Activated T-helper 17 cell treated with anti-CD3 and anti-CD28 coated beads, Interleukin-2, amount 50 U/mL, for 72 hours (primary cell): ENCODE results near the gene RAB35. TPM values are rescaled to one million over a fixed set of nuclear protein-coding genes. Genes with fewer than 3 reads are reported as not detected.

ENCODE experiments used
- ATAC-seq: fragments of 150-1000 bp; cut with Tn5 transposase; replicated peaks from 2 replicates; pipeline ENCODE4 v1.10.0; 2021; ENCODE audit warnings: mild to moderate bottlenecking, moderate library complexity
- H3K27ac Mint-ChIP-seq: one replicate; pipeline ENCODE4 v1.8.0; 2022; ENCODE audit warnings: mixed read lengths
- H3K27me3 Mint-ChIP-seq: one replicate; pipeline ENCODE4 v1.8.0; 2022; ENCODE audit warnings: mixed read lengths
- H3K36me3 Mint-ChIP-seq: one replicate; pipeline ENCODE4 v1.8.0; 2022; ENCODE audit warnings: low read depth, mild to moderate bottlenecking, mixed read lengths
- H3K4me1 Mint-ChIP-seq: one replicate; pipeline ENCODE4 v1.8.0; 2022; ENCODE audit warnings: mixed read lengths
- H3K4me3 Mint-ChIP-seq: one replicate; pipeline ENCODE4 v1.8.0; 2022; ENCODE audit warnings: mild to moderate bottlenecking, mixed read lengths
- H3K9me3 Mint-ChIP-seq: one replicate; pipeline ENCODE4 v1.8.0; 2022; ENCODE audit warnings: mixed read lengths
- total RNA-seq, 2 donors: library from RNA; stranded (reverse); gene quantifications; one replicate each; pipeline ENCODE4 v1.2.3, GENCODE V29; 2022

Gene RAB35
- total RNA-seq, 2 donors from 2014 or later: 43.8 to 76.4 TPM

DNA sequence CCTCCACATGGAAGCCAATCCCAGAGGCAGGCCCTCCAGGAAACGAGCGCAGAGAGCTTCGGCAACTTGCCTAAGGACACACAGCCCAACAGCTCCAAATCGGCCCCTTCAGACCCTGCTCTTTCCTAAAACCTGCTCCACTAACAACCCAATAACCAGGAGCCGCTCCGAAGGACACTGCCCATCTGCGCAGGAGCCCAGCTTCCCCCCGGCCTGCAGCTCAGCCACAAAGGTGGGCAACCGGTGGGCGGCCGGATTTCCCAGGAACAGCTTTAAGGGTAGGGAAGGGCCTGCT, 13.6 kb downstream of the RAB35 start:
- H3K4me1 Mint-ChIP-seq: peaks cover 19% of the 10 kb centered on the region
- no peaks in the 10 kb centered on the region for H3K27me3 Mint-ChIP-seq
- H3K27ac Mint-ChIP-seq: no peak overlapping the region
- no peak overlapping the region for H3K4me3 Mint-ChIP-seq
- no peak for ATAC-seq
- no peaks in the 10 kb centered on the region for H3K9me3 Mint-ChIP-seq
- H3K36me3 Mint-ChIP-seq: peaks cover 94% of the 10 kb centered on the region

DNA sequence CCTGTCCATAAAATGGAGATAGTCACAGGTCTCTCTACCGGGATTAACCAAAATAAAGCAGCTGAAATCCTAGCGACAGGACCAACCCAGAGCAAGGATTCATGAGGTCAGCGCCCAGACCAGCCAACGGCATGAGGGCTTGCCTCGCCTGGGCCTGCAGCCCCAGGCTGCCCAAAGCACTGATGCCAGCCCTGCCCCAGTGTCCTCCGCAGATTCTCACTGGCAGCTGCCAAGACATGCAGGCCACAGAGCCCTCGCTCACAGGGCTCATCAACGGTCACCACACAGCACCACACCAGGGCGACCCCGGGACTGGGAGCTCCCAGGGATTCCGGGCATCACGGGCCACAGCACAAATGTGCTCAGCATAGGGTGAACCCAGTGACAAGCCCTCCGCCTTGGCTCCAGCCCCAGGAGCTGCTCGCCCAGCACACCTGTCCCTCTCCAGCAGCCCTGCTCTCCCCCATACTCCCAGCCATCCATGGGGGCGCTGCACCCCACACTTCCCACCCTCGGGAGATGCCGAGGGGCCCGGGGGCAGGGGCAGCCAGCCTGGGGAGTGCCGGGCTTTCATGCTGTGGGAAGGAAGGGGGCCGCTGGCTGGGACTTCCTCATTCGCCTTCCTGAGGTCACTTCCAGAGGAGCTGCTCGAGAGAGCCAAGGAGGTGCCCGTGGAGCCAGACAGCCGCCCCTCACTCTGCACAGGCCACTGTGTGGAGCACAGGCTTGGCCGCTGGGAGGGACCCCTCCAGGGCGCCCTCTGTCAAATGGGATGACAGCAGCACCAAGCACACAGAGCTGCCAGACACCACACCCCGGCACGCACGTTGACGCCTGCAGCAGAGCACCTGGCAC, 14.1 kb downstream of the RAB35 start:
- Mint-ChIP-seq H3K4me1 (peaks cover 19% of the 10 kb centered on the region), H3K27ac (peak overlapping the region; percentile 91), H3K9me3 (no peaks in the 10 kb centered on the region), H3K4me3 (peak overlapping the region; percentile 61), H3K36me3 (peaks cover 94% of the 10 kb centered on the region), H3K27me3 (no peaks in the 10 kb centered on the region)
- no peak for ATAC-seq

DNA sequence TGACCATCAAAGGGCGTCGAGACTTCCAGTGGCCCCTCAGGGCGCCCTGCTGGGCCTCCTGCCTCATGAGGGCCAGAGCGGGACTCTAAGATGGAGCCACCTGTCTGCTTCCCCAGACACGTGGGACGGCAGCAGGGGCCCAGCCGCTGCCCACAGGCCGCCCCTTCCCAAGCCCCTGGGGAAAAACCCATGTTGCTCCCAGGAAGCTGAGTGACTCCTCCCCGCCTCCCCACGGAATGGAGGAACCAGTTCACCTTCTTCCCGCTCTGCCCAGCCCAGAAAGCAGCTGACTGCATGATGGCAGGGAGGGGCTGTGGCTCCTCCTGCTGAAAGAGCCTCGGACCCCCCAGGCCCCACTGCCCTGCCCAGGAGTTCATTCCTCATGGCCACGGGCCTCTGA, 14.9 kb downstream of the RAB35 start:
- ATAC-seq: peak; percentile 10
- Mint-ChIP-seq H3K27me3 (no peaks in the 10 kb centered on the region), H3K4me3 (peak overlapping the region; percentile 61), H3K36me3 (peaks cover 94% of the 10 kb centered on the region), H3K4me1 (peaks cover 19% of the 10 kb centered on the region), H3K9me3 (no peaks in the 10 kb centered on the region), H3K27ac (peak overlapping the region; percentile 91)

DNA sequence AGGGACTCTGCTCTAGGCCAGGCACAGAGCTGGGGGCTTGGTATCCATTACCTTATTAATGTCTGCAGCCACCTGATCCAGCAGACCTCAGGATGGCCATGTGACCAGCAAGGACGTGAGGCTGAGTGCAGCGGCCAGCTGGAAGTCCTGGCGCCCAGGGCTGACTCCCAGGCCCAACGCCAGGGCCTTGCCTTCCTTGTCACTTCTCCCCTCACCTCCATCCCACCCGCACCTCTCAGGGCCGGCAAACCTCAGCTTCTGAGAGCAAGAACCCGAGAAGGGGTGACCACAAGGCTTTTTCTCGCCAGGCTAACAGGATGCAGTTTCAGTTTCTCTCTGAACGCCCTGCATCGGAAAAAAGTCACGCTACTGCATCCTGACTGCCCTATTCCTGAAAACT, 15.4 kb downstream of the RAB35 start:
- Mint-ChIP-seq H3K27me3 (no peaks in the 10 kb centered on the region), H3K27ac (peak overlapping the region; percentile 91), H3K4me1 (peaks cover 17% of the 10 kb centered on the region), H3K9me3 (no peaks in the 10 kb centered on the region), H3K4me3 (peak overlapping the region; percentile 61), H3K36me3 (peaks cover 94% of the 10 kb centered on the region)
- ATAC-seq: peak; percentile 66

DNA sequence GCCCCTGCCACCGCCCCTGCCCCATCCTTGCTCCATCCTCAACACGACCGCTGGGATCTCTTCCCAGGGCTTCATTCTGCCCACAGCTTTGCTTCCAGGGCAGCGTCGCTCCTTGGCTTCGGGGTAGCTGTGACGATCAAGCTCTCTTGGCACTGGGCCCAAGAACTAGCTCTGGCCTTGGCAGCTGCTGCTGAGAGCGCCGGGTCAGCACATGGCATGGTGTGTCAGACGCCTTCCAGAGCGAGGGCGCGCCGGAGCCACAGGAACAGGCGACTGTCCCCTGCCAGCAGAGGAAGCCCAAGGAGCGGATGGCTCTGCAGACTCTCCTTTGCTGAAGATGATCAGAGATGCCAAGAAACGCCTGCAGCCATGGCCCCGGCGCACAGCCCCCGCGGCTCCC, 15.9 kb downstream of the RAB35 start:
- Mint-ChIP-seq H3K27me3 (no peaks in the 10 kb centered on the region), H3K4me1 (peaks cover 13% of the 10 kb centered on the region), H3K9me3 (no peaks in the 10 kb centered on the region), H3K36me3 (peaks cover 90% of the 10 kb centered on the region), H3K27ac (no peak overlapping the region), H3K4me3 (no peak overlapping the region)
- ATAC-seq: no peak

DNA sequence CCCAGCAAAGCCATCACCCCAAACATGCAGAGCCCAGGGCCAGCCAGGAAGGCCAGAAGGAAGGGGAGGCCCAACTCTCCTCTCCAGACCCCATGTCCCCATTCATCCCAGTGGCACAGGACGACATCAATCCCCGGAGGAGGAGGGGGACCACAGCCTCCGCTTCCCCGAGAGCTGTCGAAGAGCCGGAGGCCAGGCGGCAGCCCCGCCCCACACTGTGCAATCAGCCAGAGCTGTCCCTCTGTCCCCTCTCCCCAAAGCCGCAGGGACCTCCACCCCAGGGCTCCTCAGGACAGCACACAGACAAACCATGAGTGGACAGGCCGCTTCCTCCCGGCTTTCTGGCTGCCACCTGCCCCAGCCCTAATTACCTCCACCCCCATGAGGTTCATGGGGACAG, 16.8 kb downstream of the RAB35 start:
- Mint-ChIP-seq H3K4me3 (no peak overlapping the region), H3K27ac (peak overlapping the region; percentile 46), H3K36me3 (peaks cover 85% of the 10 kb centered on the region), H3K27me3 (no peaks in the 10 kb centered on the region), H3K9me3 (no peaks in the 10 kb centered on the region), H3K4me1 (peaks cover 8% of the 10 kb centered on the region)
- ATAC-seq: no peak

DNA sequence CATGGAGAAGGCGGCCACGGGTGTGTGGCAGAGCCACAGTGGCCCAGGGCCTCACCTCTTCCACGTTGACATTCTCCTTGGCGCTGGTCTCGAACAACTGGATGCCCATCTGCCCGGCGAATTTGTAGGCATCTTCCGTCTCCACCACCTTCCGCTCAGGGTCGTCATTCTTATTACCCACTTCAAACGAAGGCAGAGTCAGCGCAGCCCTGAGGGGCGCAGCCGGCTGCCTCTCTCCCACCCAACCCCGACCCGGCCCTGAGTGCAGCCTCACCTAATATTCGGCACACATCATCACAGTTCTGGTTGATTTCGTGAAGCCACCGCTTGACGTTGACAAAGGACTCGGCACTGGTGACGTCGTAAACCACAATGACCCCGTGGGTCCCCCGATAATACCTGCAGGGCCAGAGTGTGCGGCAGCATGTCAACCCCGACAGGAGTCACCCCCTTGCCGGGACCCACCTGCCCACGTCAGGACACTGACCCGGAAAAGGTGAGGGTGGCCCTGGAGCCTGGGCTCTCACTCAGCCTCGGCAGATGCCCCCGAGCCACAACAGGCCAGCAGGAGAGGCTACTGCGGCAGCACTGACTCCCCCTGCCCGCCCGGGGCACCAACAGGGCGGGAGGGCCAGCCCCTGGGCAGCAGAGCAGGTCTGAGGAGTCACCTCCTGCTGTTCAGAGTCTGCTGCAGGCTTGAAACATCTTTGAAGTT, 17.6 kb downstream of the RAB35 start:
- no peak for ATAC-seq
- no peak overlapping the region for H3K27ac Mint-ChIP-seq
- H3K36me3 Mint-ChIP-seq: peaks cover 80% of the 10 kb centered on the region
- H3K9me3 Mint-ChIP-seq: no peaks in the 10 kb centered on the region
- H3K27me3 Mint-ChIP-seq: no peaks in the 10 kb centered on the region
- no peak overlapping the region for H3K4me3 Mint-ChIP-seq
- H3K4me1 Mint-ChIP-seq: peaks cover 7% of the 10 kb centered on the region

DNA sequence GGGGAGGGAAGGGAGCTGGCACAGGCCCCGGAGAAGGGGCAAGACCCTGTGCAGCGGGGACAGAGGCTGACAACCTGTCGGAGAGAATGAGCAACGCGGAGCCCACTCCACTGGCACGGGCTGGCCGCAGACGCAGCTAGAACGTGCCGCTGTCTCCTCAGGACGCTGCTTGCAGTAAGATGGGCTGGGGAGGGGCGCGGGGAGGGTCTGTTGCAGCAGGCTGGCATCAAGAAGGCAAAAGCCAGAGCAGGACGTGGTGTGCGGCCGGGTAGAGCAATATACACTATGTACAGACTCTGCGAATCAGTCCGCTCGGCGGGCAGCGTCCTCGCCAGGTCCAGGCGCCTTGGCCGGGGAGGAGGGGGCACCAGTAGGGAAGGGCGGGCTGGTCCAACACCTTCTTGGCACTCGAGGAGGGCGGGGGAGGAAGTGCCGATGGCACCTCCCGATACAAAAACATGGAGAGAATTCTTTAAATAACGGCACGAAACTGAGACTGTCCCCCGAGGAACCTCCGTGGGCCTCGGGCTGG, 19.8 kb downstream of the RAB35 start:
- peaks cover 76% of the 10 kb centered on the region for H3K36me3 Mint-ChIP-seq

DNA sequence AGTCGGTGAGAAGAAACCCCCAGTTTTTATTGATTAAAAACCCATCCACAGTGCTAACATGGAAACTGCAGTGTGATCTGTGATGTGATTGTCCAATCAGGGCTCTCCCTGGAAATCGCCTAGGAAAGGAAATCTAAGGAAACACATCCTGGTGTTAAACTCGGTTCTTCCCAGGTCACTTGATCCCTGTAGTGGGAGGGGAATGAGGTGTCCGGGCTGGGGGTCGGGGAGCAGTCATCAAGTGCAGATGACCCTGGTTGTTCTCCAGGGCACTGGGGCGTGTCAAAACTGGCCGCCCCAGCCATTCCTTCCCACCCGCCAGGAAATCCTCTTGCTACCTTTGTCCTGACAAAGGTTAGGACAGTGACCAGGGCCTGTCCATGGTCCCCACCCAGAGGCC, 20.8 kb downstream of the RAB35 start:
- no peak overlapping the region for H3K27ac Mint-ChIP-seq
- H3K9me3 Mint-ChIP-seq: no peaks in the 10 kb centered on the region
- H3K27me3 Mint-ChIP-seq: no peaks in the 10 kb centered on the region
- H3K4me3 Mint-ChIP-seq: no peak overlapping the region
- peaks cover 77% of the 10 kb centered on the region for H3K36me3 Mint-ChIP-seq
- no peak for ATAC-seq
- no peaks in the 10 kb centered on the region for H3K4me1 Mint-ChIP-seq

More for the DNA sequence above, 19.8 kb downstream of the RAB35 start:
- Mint-ChIP-seq H3K27me3 (no peaks in the 10 kb centered on the region), H3K4me3 (no peak overlapping the region), H3K4me1 (peaks cover 6% of the 10 kb centered on the region), H3K27ac (peak overlapping the region; percentile 51), H3K9me3 (no peaks in the 10 kb centered on the region)
- ATAC-seq: no peak

DNA sequence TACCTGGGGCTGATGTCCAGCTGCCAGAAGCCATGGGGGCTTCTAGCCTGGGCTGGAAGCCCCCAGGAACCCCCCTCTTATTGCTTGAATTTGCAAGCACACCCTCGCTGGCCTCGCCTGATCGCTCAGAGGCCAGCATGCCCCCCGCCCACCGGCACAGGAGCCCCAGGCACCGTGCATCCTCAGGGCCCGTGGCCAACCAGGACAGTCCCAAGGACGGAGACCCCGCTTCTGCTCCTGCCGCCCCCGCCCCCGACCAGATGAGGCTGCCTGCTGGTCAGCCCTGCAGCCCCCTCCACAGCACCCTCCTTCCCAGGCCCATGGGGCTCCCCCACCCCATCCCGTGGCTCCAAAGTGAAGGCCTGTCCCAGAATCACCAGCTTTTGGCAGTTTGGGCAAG, 21.2 kb downstream of the RAB35 start:
- Mint-ChIP-seq H3K4me3 (no peak overlapping the region), H3K27ac (no peak overlapping the region), H3K9me3 (no peaks in the 10 kb centered on the region), H3K27me3 (no peaks in the 10 kb centered on the region), H3K4me1 (no peaks in the 10 kb centered on the region), H3K36me3 (peaks cover 77% of the 10 kb centered on the region)
- ATAC-seq: no peak

DNA sequence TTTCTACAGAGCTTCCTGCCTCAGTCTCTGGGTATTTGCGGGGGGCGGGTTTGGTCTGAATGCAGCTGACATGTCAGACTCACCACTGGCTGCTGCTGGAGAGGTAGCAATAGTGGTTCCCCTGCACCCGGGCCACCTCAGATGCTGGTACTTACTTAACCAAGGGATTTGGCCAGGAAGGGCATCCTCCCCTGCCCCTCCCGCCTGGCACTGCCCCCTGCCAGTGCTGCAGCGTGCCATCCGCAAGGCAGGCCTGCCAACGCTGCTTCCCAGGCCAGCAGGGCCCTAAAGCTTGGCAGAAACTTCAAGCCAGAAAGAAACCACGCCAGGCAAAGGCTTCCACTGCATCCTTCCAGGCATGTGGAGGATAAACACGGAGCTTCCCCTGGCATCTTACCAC, 22.1 kb downstream of the RAB35 start:
- Mint-ChIP-seq H3K9me3 (no peaks in the 10 kb centered on the region), H3K36me3 (peaks cover 77% of the 10 kb centered on the region), H3K4me1 (no peaks in the 10 kb centered on the region), H3K27ac (no peak overlapping the region), H3K4me3 (no peak overlapping the region), H3K27me3 (no peaks in the 10 kb centered on the region)
- no peak for ATAC-seq

DNA sequence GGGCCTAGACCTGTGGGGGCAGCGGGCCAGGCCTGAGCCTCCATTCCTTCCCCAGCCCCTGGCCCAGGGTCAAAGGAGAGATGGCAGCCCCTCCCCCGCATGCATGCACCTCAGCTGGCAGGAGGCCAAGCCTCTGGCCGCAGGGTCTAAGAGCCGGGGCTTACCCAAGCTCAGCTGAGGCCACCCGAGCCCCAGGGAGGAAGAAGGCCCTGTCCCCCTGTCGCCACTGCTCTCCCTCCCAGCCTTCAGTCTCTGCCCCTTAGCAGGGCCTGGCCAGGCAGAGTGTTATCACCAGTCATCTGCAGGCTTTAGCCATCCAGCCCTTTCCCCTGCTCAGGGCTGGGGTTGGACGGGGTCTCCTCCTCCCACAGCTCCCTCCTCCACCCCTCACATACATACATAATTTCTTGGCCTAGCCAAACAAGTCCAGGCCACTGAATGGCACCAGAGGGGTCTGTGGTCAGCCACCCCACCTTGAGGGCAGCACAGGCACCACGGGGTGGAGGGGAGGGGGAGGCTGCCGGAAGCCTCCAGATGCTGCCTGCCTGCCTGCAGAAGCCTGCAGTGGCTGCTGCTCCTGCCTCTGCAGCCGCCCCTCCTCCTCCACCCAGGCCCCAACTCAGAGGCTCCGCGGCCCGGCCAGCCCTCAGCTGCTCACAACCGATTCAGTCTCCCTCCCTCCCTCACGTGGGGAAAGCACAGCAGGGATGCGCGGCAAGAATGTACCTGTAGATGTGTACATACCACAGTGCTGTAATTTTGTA, 22.8 kb downstream of the RAB35 start:
- H3K36me3 Mint-ChIP-seq: peaks cover 77% of the 10 kb centered on the region
- peak; percentile 31 for ATAC-seq

DNA sequence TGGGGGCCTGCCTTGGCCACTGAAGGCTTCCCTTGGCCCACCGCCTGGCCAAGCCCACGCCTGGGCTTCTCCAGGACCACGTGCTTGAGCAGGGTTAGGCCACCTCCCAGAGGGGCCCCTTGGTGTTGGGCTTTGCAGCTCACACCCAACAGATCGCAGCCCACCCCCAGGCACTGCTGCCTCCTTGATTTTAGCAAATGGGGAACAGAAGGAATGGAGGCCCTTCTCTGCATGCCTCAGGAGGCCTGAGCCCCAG, 23.3 kb downstream of the RAB35 start:
- no peak overlapping the region for H3K27ac Mint-ChIP-seq
- no peaks in the 10 kb centered on the region for H3K9me3 Mint-ChIP-seq
- no peak overlapping the region for H3K4me3 Mint-ChIP-seq
- peaks cover 77% of the 10 kb centered on the region for H3K36me3 Mint-ChIP-seq
- peak; percentile 5 for ATAC-seq
- peaks cover 3% of the 10 kb centered on the region for H3K4me1 Mint-ChIP-seq
- H3K27me3 Mint-ChIP-seq: no peaks in the 10 kb centered on the region

More for the DNA sequence above, 22.8 kb downstream of the RAB35 start:
- no peaks in the 10 kb centered on the region for H3K9me3 Mint-ChIP-seq
- no peaks in the 10 kb centered on the region for H3K27me3 Mint-ChIP-seq
- H3K4me1 Mint-ChIP-seq: peaks cover 3% of the 10 kb centered on the region
- no peak overlapping the region for H3K4me3 Mint-ChIP-seq
- no peak overlapping the region for H3K27ac Mint-ChIP-seq

DNA sequence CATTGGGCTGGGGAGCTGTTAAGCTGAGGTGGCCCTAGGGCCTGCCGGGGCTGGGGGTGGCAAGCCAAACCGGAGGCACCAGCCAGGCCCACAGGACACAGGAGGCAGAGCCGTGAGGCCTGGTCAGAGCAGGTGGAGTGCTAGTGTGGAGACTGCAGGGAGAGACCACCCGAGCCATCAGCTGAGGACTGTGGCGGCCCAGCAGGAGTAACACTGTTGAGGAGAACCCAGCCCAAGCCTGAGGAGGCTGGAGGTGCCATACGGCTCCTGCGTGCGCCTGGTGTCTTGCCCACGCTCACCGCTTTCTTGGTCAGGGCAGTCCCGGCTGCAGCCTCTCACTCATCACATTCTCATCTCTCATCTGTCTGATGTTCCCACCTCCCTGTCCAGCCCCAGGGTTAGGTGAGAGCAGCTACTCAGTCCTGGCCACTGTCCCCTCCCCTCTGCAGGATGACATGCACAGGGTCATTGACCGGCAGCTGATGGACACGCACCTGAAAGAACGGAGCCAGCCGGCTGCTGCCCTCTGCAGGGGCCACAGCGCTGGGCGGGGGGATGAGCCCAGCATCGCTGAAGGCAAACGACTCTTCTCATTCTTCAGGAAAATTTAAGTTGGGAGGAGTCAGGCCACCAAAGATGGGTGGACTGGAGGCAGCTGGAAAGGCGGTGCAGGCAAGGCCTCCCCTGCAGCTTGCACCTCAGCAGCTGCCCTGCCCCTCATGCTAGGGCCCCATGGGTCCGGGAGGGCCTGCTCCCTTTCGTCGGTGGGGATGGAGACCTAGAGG, 23.8 kb downstream of the RAB35 start:
- Mint-ChIP-seq H3K4me3 (no peak overlapping the region), H3K27me3 (no peaks in the 10 kb centered on the region), H3K4me1 (peaks cover 3% of the 10 kb centered on the region), H3K27ac (no peak overlapping the region), H3K9me3 (no peaks in the 10 kb centered on the region), H3K36me3 (peaks cover 77% of the 10 kb centered on the region)
- no peak for ATAC-seq
